HG02938 (cell line): ENCODE data around the gene DUSP7.

Experiments used
- ATAC-seq: cut with Tn5 transposase; IDR thresholded peaks from one replicate; pipeline ENCODE4 v1.9.1; 2021; ENCODE audit warnings: mild to moderate bottlenecking, moderate library complexity; ENCODE audit not compliant: unreplicated experiment

Gene DUSP7

DNA sequence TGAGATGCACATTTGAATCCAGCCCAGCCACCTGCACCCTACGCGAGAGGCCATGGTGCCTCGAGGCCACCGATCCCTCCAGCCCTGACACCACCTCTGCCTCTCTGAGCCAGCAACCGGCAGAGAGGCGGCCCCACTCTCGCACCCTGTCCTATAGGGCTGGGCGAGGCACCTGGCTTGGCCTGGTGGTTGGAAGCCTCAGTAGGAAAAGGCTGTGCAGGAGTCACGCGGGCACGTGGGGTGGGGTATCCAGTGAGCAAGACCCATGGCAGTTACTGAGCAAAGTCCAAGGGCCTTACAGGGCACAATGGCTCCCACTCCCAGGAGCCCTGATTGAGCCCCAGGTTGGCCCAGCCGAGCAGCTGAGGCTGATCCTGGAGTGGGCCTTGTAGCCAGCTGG is 12.4 kb upstream of the DUSP7 start:
- no peak for ATAC-seq

DNA sequence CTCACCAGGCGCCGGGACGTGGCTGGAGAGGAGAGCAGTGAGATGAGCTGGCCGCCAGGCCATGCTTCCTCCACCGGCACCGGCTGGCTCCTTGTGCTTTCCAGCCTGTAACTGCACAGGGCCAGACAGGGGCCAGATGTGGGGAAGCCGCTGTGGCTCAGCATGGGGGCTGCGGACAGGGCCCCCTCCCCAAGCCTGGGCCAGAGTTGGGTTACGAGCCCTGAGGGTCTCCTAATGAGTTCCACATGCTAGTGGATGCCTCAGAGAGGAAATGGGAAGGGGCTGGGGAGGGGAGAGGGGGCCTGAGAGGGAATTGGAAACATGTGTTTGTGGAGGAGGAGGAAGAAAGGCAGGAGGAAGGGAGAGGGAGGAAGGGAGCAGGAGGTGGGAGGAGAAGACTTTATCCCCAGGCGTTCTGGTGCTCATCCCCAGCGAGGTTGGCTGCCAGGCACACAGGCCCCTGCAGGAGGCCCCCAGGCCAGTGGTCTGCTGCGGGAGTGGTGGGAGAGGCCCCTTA is 11.7 kb upstream of the DUSP7 start:
- ATAC-seq, result no peak

DNA sequence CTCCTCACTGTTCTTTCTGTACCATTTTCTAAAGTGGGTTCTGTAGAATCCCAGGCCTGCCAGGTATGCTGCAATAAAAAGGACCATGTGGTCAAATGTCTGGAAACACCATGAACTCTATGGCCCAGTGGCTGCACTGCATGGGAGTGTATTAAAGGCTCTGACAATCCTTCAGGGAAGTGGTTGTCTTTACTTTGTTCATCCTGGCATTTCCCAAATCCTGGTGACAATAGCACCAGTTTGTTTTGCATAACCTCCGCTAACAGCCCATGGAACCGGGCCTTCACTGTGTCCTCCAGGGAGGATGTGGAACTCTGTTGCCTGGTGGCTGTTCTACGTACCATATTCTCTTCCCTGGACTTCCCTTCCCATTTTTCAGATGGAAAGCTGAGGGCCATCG is 11.2 kb upstream of the DUSP7 start:
- no peak for ATAC-seq

DNA sequence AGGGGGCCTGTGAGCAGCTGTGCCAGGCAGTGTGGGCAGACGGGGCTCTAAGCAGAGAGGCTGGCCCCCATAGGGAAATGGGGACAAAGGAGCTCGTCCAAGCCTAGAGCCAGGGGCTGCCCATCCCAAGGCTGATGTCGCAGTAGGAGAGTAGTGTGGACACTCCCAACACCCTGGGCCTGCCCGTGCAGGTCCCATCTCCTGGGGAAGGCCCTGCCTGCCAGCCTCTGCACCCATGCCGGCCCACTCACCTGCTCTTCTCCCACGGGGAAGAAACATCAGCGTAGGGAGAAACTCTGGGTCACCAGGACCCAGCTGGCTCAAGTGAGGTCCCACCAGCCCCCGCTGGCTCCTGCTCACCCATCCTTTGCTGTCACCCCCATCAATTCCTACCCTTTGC is 10.7 kb upstream of the DUSP7 start:
- no peak for ATAC-seq

GRCh38 chr3:52065264-52065756 is 8.9 kb upstream of the DUSP7 start:
- ATAC-seq, result no peak

GRCh38 chr3:52064561-52064960 is 8.2 kb upstream of the DUSP7 start:
- ATAC-seq, result no peak

GRCh38 chr3:52063026-52063723 is 6.8 kb upstream of the DUSP7 start:
- no peak for ATAC-seq

DNA sequence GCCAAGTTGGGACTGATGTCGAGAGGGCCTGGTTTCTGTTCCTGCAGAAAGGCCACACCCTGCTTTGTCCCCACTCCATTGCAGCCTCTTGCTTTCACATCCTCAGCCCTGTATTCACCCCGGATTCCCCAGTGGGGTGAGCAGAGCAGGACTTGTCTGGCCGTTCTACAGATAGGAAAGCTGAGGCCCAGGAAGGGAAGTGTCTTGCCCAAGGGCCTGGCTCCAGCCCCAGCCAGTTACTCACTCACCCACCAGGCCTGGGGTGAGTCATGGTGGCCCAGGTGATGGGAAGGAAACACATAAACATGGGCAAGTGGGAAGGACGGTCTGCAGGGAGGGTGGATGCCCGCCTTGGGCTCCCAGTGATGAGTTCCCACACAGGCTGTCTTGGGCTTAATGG is 6.1 kb upstream of the DUSP7 start:
- no peak for ATAC-seq

- ATAC-seq, result no peak
These were observed 4.9 kb upstream of the DUSP7 start for GRCh38 chr3:52061121-52061910.

DNA sequence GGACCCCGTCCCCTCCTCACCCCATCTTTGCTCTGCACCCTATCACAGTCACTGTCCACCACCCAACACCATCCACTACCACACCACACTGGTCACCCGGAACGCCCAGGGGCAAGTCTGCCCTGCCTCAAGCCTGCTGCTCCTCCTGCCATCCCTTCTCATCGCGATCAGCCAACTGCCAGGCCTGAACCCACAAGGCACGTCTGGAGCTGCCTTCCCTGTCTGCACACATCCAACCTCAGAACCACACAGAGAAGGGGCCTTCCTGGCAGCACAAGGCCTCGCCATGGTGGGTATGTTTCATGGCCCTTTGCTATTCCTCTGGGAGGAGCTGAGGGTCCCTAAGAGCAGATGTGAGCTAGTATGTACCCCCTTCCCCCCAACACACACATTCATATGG is 3.4 kb upstream of the DUSP7 start:
- ATAC-seq, result no peak

- ATAC-seq, result no peak
These were observed 1.6 kb upstream of the DUSP7 start for GRCh38 chr3:52057812-52058495.

GRCh38 chr3:52056968-52057811 is 819 bp upstream of the DUSP7 start:
- ATAC-seq, result peak; percentile 73

- no peak for ATAC-seq
These were observed 627 bp downstream of the DUSP7 start for GRCh38 chr3:52055537-52056351.

- no peak for ATAC-seq
These were observed 1.5 kb downstream of the DUSP7 start for GRCh38 chr3:52054661-52055511.

DNA sequence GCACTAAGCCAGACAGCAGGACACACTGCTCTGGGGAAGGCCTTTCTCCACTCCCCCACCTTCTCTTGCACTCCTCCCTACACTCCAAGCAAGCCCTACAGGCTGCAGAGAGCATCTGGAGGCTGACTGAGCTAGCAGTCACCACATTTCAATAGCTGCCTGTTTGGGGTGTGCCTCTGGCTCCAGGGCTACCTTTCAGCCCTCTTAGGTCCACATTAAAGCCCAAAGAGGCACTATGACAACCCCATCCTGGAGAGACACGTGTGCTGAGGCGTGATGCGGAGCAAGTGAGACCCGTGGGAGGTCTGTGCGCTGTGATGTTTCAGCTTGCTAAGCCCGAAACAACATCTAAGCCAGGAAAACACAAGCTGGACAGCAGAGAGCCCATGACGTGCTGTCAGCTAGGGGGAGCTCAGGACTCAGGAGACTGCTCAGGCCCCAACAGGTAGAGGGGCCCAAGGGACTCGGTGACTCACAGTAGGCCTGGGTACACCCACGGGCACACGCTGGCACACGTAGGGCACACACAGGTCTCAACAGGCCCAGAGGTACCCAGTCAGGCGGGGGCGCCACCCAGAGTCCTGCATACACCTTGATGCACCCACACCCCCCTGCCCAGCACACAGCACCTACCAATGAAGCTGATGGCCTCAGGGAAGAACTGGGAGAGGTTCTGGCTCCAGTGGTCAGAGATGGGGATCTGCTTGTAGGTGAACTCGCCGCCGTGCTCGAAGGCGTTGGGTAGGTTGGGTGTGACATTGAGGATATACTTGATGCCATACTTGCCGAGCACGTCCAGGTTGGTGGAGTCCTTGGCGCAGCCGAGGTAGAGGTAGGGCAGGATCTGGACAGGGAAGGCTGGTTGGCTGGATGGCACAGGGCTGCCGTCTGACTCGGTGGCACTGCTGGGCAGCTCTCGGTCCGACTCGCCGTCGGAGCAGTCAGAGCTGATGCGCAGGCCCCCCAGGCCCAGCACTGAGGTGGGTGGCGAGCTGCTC is 2.8 kb downstream of the DUSP7 start:
- no peak for ATAC-seq

GRCh38 chr3:52052831-52053306 is 3.5 kb downstream of the DUSP7 start:
- no peak for ATAC-seq

- ATAC-seq, result no peak
These were observed 4.9 kb downstream of the DUSP7 start for GRCh38 chr3:52051444-52051843.
